Ishikawa (cell line): ENCODE data around the gene TMEM266.

Experiments used
- EGR1 ChIP-seq: IDR thresholded peaks from 2 replicates; pipeline ENCODE4 v1.6.1; 2012
- RAD21 ChIP-seq: IDR thresholded peaks from 2 replicates; pipeline ENCODE4 v1.6.1; 2012; ENCODE audit warnings: low read depth
- TF ChIP-seq, protein P1 (sequence below): IDR thresholded peaks from 2 replicates; pipeline ENCODE4 v1.6.1; 2012
- TF ChIP-seq, protein P2 (sequence below): IDR thresholded peaks from 2 replicates; pipeline ENCODE4 v1.6.1; 2012; ENCODE audit warnings: low read depth, mild to moderate bottlenecking

DNA sequence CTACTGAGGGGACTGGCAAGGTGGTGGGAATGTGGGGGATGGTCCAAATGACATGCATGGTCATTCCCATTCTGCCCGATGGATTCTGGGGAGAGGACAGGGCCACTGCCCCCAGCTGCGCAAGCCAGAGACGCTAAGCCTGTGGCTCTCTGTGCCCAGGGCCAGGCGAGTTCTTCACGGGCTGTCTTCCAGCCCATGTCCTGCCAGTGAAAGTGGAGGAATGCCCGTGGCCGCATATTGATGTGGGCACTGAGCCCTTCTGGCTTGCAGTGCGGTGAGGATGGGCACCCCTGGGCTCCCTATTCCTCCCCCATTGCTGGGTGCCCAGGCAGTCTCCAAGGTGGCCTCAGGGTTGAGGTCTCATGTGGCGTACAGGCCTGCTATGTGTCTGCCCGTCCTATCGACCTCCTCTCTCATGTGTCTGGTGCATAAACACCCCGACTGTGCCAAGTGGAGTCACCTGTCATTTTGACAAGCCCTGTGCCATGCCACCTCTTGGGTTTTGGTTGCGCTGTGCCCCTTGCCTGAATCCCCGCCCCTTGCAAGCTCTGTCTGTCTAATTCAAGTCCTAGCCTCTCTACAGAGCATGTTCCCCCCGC is 116.8 kb downstream of the TMEM266 start:
- TF ChIP-seq, protein P1, sequence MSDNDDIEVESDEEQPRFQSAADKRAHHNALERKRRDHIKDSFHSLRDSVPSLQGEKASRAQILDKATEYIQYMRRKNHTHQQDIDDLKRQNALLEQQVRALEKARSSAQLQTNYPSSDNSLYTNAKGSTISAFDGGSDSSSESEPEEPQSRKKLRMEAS, result no peak
- TF ChIP-seq EGR1 (no peak), RAD21 (no peak)
- TF ChIP-seq, protein P2, sequence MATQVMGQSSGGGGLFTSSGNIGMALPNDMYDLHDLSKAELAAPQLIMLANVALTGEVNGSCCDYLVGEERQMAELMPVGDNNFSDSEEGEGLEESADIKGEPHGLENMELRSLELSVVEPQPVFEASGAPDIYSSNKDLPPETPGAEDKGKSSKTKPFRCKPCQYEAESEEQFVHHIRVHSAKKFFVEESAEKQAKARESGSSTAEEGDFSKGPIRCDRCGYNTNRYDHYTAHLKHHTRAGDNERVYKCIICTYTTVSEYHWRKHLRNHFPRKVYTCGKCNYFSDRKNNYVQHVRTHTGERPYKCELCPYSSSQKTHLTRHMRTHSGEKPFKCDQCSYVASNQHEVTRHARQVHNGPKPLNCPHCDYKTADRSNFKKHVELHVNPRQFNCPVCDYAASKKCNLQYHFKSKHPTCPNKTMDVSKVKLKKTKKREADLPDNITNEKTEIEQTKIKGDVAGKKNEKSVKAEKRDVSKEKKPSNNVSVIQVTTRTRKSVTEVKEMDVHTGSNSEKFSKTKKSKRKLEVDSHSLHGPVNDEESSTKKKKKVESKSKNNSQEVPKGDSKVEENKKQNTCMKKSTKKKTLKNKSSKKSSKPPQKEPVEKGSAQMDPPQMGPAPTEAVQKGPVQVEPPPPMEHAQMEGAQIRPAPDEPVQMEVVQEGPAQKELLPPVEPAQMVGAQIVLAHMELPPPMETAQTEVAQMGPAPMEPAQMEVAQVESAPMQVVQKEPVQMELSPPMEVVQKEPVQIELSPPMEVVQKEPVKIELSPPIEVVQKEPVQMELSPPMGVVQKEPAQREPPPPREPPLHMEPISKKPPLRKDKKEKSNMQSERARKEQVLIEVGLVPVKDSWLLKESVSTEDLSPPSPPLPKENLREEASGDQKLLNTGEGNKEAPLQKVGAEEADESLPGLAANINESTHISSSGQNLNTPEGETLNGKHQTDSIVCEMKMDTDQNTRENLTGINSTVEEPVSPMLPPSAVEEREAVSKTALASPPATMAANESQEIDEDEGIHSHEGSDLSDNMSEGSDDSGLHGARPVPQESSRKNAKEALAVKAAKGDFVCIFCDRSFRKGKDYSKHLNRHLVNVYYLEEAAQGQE, result no peak
